CD14-positive monocyte (primary cell): ENCODE measurements around the gene LGI4. TPM values are rescaled to one million over a fixed set of nuclear protein-coding genes. Genes with fewer than 3 reads are reported as not detected.

ENCODE experiments used
- DNase-seq, 3 donors: peaks; one replicate each; pipeline ENCODE4 v3.0.0-alpha.2; 2011 to 2022
- H2AFZ ChIP-seq: 2 replicates; pipeline ENCODE4 v1.6.0; 2012; ENCODE audit warnings: mild to moderate bottlenecking, low read depth, low read length, inconsistent platforms; ENCODE audit not compliant: insufficient read depth, poor library complexity, severe bottlenecking
- H3K27ac ChIP-seq, 2 donors: 1 replicate in 1 of 2; 2 replicates in 1 of 2; pipeline ENCODE4 v1.5.1; 2012 to 2013; ENCODE audit warnings: low read length in 2 of 2, control low read depth in 1 of 2, inconsistent platforms in 1 of 2, low read depth in 1 of 2, mild to moderate bottlenecking in 1 of 2
- H3K27me3 ChIP-seq, 2 donors: one replicate each; pipeline versions ENCODE4 v1.6.0 to v1.6.1; 2011 to 2013; ENCODE audit warnings: low read length in 2 of 2; ENCODE audit not compliant: control insufficient read depth in 2 of 2, insufficient read depth in 2 of 2
- H3K36me3 ChIP-seq, 2 donors: replicated peaks in 1 of 2; 1 replicate in 1 of 2; 2 replicates in 1 of 2; pipeline versions ENCODE4 v1.5.1 to v1.6.1; 2012 to 2013; ENCODE audit warnings: low read length in 2 of 2, control low read depth in 1 of 2, inconsistent platforms in 1 of 2, mild to moderate bottlenecking in 1 of 2; ENCODE audit not compliant: insufficient read depth in 2 of 2, control insufficient read depth in 1 of 2
- H3K4me1 ChIP-seq, 2 donors: 1 replicate in 1 of 2; 2 replicates in 1 of 2; pipeline versions ENCODE4 v1.5.1 to v1.6.1; 2012 to 2013; ENCODE audit warnings: low read length in 2 of 2, control low read depth in 1 of 2, inconsistent platforms in 1 of 2, mild to moderate bottlenecking in 1 of 2, moderate library complexity in 1 of 2; ENCODE audit not compliant: insufficient read depth in 2 of 2, control insufficient read depth in 1 of 2
- H3K4me2 ChIP-seq: replicated peaks from 2 replicates; pipeline ENCODE3; 2012; ENCODE audit warnings: low read length, moderate library complexity, mild to moderate bottlenecking; ENCODE audit not compliant: poor library complexity, severe bottlenecking; ENCODE audit errors: extremely low read depth
- H3K4me3 ChIP-seq, 3 experiments: fragments of 200-600 bp in 1 of 3; sonication (generic) in 1 of 3; replicated peaks in 1 of 3; 1 replicate in 2 of 3; 2 replicates in 1 of 3; pipeline ENCODE4 v1.5.1; 2011 to 2013; ENCODE audit warnings: low read length in 3 of 3, mild to moderate bottlenecking in 3 of 3, control low read depth in 2 of 3, low read depth in 2 of 3, inconsistent platforms in 1 of 3, moderate library complexity in 1 of 3
- H3K79me2 ChIP-seq: 2 replicates; pipeline ENCODE4 v1.6.0; 2012; ENCODE audit warnings: mild to moderate bottlenecking, control low read depth, inconsistent platforms, low read length, moderate library complexity; ENCODE audit not compliant: insufficient read depth
- H3K9ac ChIP-seq: 2 replicates; pipeline ENCODE4 v1.6.0; 2017; ENCODE audit warnings: low read length, mild to moderate bottlenecking; ENCODE audit not compliant: insufficient read depth, poor library complexity, severe bottlenecking
- H3K9me3 ChIP-seq, 2 donors: replicated peaks in 1 of 2; 1 replicate in 1 of 2; 2 replicates in 1 of 2; pipeline versions ENCODE4 v1.5.1 to v1.6.1; 2012 to 2013; ENCODE audit warnings: low read length in 2 of 2, control low read depth in 1 of 2; ENCODE audit not compliant: control insufficient read depth in 1 of 2, insufficient read depth in 1 of 2
- H4K20me1 ChIP-seq: 2 replicates; pipeline ENCODE4 v1.6.0; 2012; ENCODE audit warnings: mild to moderate bottlenecking, low read length, control low read depth, moderate library complexity; ENCODE audit not compliant: insufficient read depth
- H3K27ac Mint-ChIP-seq, 7 donors: one replicate each; pipeline ENCODE4 v1.8.0; 2020; ENCODE audit warnings: mild to moderate bottlenecking in 7 of 7, mixed read lengths in 7 of 7, moderate library complexity in 6 of 7, inconsistent platforms in 2 of 7
- H3K27me3 Mint-ChIP-seq, 3 donors: one replicate each; pipeline ENCODE4 v1.8.0; 2021 to 2022; ENCODE audit warnings: low read depth in 3 of 3, mild to moderate bottlenecking in 3 of 3, mixed read lengths in 3 of 3, moderate library complexity in 3 of 3, inconsistent platforms in 1 of 3
- H3K36me3 Mint-ChIP-seq, 2 donors: one replicate each; pipeline ENCODE4 v1.8.0; 2020; ENCODE audit warnings: mixed read lengths in 2 of 2, inconsistent platforms in 1 of 2, mild to moderate bottlenecking in 1 of 2
- H3K4me1 Mint-ChIP-seq: one replicate; pipeline ENCODE4 v1.8.0; 2020; ENCODE audit warnings: mild to moderate bottlenecking, mixed read lengths
- H3K4me3 Mint-ChIP-seq, 2 donors: one replicate each; pipeline ENCODE4 v1.8.0; 2020; ENCODE audit warnings: mild to moderate bottlenecking in 2 of 2, mixed read lengths in 2 of 2, moderate library complexity in 1 of 2
- H3K9me3 Mint-ChIP-seq, 7 donors: one replicate each; pipeline ENCODE4 v1.8.0; 2020 to 2022; ENCODE audit warnings: mixed read lengths in 7 of 7, mild to moderate bottlenecking in 6 of 7, moderate library complexity in 6 of 7, inconsistent platforms in 2 of 7
- CTCF ChIP-seq: fragments of 200-600 bp; IDR thresholded peaks from one replicate; pipeline ENCODE4 v1.8.0; 2022; ENCODE audit warnings: antibody characterized with exemption, mild to moderate bottlenecking
- WGBS: methylation state at CpG from one replicate; pipeline ENCODE4 v1.1.5; 2013; ENCODE audit warnings: missing lambda C conversion rate; ENCODE audit not compliant: insufficient coverage; 5-methylcytosine and 5-hydroxymethylcytosine counted together
- intact Hi-C, 2 donors: fragments of 100-400 bp; cut with micrococcal nuclease; formaldehyde crosslinking; loops; one replicate each; pipeline versions ENCODE4 v1.15.0 to v1.15.1; 2023
- polyA plus RNA-seq, 3 donors: library from polyadenylated mRNA; depleted of rRNA in 1 of 3; unstranded in 2 of 3; stranded (reverse) in 1 of 3; fragments of 300-500 nt in 2 of 3; fragments of >200 nt in 1 of 3; fragmentation: Illumina TruSeq in 2 of 3; gene quantifications; 1 replicate in 2 of 3; 2 replicates in 1 of 3; pipeline ENCODE4 v1.2.3, GENCODE V29; 2012 to 2021

The LGI4 gene
- polyA plus RNA-seq, 3 donors, result 1.1 TPM; not detected in 2

DNA sequence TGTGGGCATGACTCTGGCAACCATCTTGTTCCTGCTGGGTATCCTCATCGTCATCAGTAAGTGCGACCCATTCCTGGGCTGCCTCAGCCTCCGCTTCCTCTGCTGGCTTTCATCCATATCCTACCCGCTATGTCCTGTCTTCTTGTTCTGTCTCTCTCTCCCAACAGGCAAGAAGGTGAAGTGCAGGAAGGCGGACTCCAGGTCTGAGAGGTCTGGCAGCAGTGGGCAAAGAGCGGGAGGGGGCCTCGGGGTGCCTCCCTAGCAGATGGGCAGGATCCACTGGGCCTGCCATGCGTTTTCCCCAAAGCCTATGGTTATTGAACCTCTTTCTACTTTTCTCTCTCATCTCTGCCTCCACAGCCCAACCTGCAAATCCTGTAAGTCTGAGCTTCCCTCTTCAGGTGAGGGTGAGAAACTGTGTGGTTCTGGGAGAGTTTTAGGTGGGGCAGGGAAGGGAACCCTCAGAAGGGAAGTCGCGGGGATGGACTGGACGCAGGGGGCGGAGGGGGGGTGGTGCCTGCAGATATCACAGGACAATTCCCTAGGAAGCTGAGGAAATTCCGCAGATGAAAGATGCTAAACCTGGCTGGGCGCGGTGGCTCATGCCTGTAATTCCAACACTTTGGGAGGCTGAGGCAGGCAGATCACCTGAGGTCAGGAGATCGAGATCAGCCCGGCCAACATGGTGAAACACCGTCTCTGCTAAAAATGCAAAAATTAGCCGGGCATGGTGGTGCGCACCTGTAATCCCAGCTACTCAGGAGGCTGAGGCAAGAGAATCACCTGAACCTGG, 16.6 kb upstream of the LGI4 start:
- Histone ChIP-seq H3K36me3 (peaks cover 0 to 2% of the 10 kb centered on the region in 2 donors), H4K20me1 (peaks cover 14% of the 10 kb centered on the region), H3K9ac (no peak overlapping the region), H3K27ac (no peak overlapping the region), H3K27me3 (no peaks in the 10 kb centered on the region), H3K4me3 (no peak overlapping the region), H3K4me1 (peaks cover 49 to 66% of the 10 kb centered on the region in 2 donors), H2AFZ (no peak overlapping the region), H3K4me2 (no peak overlapping the region), H3K9me3 (no peaks in the 10 kb centered on the region), H3K79me2 (peaks cover 31% of the 10 kb centered on the region)
- no peak for TF ChIP-seq CTCF
- H3K27ac Mint-ChIP-seq, result peak overlapping the region in 1 of 7 donors; percentile 37
- peaks cover 8 to 20% of the 10 kb centered on the region in 2 donors for H3K36me3 Mint-ChIP-seq
- no peak for DNase-seq
- 91% methylated on average over 12 of the region's 20 CpGs for WGBS
- intact Hi-C loops, result no loop called here
- peaks cover 5 to 13% (median 5%) of the 10 kb centered on the region in 3 donors for H3K27me3 Mint-ChIP-seq
- H3K9me3 Mint-ChIP-seq, result peaks cover 0 to 2% (median 0%) of the 10 kb centered on the region in 7 donors
- no peak overlapping the region for H3K4me3 Mint-ChIP-seq
- peaks cover 59% of the 10 kb centered on the region for H3K4me1 Mint-ChIP-seq

DNA sequence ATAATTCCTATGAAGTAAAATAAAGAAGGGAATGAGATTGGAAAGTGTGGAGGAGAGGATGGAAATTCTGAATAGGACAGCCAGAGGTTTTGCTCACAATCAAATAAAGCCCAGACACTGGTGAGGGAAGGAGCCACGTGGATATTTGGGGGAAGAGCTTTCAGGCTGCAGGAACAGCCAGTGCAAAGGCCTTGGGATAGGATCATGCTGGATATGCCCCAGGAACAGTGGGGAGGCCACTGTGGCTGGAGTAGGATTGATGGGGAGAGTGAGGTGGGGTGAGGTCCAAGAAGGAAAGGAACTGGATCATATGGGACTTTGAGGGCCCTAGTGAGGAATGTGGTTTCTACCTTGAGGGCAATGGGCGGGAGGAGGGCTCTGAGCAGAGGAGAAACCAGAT, 15.6 kb upstream of the LGI4 start:
- no peaks in the 10 kb centered on the region for H3K36me3 ChIP-seq
- no peaks in the 10 kb centered on the region for H3K9me3 ChIP-seq
- no peak overlapping the region for H3K4me2 ChIP-seq
- H3K27ac ChIP-seq, result no peak overlapping the region
- peaks cover 40 to 58% of the 10 kb centered on the region in 2 donors for H3K4me1 ChIP-seq
- Mint-ChIP-seq H3K36me3 (peaks cover 0 to 12% of the 10 kb centered on the region in 2 donors), H3K27me3 (peaks cover 5 to 15% (median 5%) of the 10 kb centered on the region in 3 donors), H3K9me3 (peaks cover 0 to 2% (median 0%) of the 10 kb centered on the region in 7 donors), H3K4me3 (no peak overlapping the region), H3K27ac (peak overlapping the region in 1 of 7 donors; percentile 7), H3K4me1 (peaks cover 52% of the 10 kb centered on the region)
- H3K9ac ChIP-seq, result no peak overlapping the region
- WGBS, result 87% methylated on average over 2 of the region's 2 CpGs
- peaks cover 21% of the 10 kb centered on the region for H3K79me2 ChIP-seq
- H2AFZ ChIP-seq, result no peak overlapping the region
- H3K27me3 ChIP-seq, result peaks cover 0 to under 1% of the 10 kb centered on the region in 2 donors
- no peak for TF ChIP-seq CTCF
- H3K4me3 ChIP-seq, result no peak overlapping the region
- H4K20me1 ChIP-seq, result peaks cover 4% of the 10 kb centered on the region
- DNase-seq, result no peak
- intact Hi-C loops, result no loop called here
